HG03159 (cell line): Measurements from ENCODE around the gene DUSP1.

Experiments
- ATAC-seq: cut with Tn5 transposase; IDR thresholded peaks from one replicate; pipeline ENCODE4 v1.9.1; 2021; ENCODE audit warnings: mild to moderate bottlenecking, moderate library complexity; ENCODE audit not compliant: unreplicated experiment

DUSP1 gene

DNA sequence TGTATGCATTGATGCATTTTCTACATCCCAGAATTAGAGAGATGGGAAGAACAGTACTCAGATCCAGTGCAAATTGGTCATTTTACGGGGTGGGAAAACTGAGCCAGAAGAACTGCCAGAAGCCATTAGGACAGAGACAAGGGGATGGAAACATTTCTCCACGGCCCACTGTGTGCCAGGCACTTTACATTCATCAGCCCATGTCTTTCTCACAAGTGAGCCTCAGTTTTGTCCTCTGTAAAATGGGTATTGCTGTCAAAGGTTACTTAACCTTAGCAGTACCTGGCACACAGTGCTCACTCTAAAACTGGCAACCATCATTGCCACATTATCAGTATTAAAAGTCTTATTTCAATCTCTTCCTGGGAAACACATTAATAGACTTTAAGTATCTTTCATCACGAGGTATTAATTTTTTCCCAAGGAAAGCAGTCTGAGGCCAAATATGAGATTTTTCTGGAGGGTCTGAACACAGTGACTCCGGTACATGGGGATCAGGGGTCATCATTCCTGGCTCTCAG lies 5.2 kb downstream of the DUSP1 start:
- ATAC-seq, result no peak

DNA sequence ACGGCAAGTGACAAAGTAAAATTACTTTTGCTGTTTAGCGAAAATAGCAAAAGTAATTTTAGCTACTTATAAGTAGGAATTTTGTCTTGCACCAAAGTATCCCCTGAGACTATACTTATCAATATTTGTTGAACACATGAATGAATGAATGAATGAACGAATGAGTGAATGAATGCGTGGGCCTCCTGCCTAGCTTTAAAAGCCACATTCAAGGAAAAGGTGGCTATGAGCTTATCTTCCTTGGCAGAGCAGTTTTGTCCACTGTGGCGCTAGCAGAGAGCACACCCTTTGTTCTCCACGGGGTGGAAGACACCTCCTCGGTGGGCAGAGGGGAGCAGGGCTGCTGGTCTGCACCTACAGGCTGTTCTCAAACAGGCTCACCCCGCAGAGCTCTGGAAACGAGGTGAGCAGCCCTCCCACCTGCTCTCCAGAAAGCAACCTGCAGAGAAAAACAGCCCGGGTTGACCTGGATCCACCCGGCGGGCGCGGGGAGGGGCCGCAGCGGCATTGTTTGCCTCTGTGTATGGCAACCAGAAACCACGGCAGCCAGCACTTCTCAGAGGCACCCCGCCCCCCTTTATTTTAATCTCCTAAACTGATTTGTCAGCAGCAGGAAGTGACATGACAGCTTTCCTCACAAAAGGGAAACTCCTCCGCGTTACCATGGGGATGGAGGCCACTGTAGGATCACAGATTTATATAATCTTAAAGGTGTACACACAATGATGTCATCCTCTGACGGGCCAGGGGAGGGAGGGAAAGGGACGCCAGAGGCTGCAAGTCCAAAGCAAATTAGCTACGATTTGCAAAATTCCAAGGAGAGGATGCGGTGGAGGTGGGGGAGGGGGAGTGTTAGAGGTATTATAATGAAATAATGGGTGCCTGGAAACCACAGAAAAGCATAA lies 5.9 kb downstream of the DUSP1 start:
- ATAC-seq, result peak; percentile 88

DNA sequence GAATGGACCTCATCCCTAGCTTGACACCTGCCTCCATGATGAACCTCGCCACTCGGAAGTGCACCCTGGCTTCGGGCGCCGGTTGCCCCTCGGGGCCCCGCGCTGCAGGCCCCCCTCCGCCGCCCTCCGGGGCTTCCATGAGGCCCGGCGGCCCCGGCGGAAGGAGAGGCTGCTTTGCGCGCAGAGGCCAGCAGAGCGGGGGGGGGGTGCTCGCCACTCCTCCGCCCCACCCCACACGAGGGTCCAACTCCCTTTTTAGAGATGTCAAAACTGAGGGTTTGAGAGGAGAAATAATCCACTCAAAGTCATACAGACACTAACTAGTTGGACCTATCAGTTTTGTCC lies 7.9 kb downstream of the DUSP1 start:
- ATAC-seq, result no peak

DNA sequence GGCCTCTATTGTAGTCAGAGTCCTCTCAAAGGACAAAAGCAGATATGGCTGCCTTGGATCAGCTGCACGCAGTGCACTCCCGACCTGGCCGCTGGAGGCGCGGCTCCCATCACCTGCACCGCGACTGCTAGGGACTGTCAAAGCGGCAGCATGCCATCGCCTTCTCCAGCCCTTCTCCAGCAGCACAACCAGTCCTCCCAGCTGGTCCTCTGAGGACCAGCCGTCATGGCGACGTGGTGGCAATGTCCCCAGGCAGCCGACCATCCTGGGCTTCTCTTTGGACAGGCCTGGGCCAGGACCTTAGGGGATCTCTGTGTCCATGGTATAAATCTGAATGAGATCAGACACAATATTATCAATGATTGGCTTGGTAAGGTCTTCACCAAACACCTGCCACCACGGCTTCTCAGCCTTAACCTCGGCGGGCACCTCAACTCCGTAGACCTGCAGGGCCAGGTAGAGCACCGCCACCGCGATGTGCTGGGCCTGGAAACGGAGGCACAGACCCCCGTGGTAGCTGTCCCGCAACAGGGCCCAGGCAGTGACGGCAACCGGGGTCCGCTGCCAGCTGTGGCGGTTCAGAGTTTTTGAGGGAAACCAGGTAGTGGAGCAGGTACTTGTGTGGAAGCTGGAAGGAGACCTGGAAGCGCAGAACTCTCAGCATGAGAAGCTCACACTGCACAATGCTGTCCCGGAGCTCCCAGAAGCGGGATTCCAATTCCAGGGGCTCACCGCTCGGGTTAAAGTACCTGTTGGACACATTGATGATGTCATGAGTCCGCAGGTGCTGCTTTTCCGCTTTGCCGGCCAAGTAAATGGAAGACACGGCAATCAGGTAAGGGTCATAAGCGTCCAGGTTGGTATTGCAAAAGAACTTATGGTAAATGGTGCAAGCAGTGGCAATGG lies 8.5 kb downstream of the DUSP1 start:
- ATAC-seq, result no peak

DNA sequence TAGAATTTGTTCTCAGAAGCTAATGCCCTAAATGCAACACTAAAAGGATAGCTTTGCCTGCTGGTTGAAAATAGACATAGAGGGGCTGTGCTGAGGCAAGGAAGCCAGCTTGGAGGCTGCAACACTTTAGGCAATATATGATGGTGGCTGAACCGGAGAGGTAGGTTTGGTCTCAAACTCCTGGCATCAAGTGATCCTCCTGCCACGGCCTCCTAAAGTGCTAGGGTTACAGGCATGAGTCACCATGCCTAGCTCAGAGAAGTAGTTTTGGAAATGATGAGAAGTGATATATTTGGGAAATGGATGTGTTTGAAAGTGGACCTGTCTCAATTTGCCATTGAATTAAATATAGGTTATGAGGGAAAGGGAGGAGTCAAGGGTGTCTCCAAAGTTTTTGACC lies 10.0 kb downstream of the DUSP1 start:
- ATAC-seq, result no peak

DNA sequence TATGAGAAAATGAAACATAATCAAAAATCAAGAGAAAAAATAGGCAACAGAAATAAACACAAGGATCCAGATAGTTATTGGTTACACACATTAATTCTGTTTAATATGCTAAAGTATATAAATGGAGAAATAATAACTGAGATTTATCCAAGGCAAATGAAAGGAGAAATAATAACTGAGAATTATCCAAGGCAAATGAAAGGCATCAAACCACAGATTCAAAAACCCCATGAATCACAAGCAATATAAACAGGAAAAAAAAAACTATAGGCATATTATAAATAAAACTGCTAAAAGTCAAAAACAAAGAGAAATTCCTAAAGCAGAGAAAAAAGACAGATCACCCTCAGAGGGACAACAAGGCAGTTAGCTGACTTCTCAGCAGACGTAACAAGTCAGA lies 10.9 kb downstream of the DUSP1 start:
- no peak for ATAC-seq

DNA sequence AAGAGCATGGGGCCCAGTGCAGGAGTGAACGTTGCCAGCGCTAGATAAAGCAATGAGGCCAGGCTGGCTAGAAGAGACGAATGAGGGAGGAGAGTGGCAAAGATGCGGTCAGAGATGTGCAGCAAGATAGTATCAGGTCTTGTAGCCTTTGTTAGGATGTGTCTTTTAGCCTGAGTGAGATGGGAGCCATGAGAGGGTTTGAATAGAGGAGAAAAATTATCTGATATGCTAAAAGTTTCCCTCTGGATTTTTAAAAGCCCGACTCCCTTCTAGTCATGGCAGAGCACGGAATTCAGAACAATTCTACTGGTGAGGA lies 12.2 kb downstream of the DUSP1 start:
- no peak for ATAC-seq

DNA sequence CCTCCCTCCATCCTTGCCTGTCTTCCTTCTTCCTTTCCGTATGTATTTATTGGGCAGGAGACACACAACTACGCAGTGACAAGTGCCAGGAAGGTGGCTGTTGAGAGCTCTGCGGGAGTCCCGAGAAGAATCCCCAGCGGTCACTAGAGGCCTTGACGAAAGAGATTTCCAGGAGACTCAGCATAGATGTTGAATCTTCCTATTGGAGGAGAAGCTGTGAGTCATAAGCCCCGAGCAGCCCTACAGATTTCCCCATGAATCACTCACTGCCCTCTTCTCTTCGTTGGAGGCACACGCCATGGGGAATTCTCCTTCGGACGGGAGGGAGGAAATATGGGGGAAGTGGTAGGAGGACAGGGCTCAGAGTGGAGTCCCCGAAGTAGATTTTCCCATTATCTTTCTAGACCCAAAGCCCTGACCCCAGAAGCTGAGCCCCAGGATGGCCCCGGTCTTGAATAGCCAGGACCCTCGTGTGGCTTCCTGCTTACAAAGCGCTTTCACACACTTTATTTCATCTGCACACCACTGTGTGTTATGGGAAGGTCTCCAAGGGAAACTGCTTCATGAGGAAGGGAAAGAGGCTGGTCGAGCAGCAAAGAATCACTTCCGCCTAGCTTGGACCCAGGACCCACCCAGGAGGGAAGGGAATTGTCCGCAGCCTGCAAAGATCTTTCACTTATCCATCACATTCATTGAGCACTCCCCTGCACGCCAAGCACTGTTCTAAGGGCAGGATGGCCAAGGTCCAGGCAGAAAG lies 12.7 kb downstream of the DUSP1 start:
- no peak for ATAC-seq

DNA sequence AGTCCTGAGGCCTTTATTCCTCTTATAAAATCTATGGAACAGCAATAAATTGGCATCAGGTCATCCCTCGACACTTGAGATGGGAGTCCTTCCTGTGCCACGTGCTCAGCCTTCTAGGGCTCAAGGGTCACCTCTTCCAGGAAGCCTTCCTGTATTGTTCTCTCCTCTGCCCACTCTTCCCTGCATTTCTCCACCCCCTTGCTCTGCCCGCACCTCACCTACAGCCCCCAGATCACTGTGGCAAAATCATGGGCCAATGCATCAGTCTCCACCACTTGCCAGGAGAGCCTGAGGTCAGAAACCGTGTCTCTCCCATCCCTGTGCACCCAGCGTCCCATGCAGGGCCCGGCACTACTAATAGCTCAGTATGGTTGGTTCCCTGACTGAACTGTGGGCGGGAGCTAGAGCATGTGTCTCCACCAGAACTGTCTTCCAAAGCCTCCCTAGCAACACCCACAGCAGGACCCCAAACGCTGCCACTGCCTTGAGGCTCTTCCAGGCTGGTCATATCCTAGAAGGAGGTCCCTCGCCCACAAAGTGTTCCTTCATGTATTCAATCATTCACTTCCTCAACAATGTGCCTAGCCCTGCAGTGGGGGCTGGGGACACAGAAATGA lies 13.5 kb downstream of the DUSP1 start:
- ATAC-seq, result no peak

DNA sequence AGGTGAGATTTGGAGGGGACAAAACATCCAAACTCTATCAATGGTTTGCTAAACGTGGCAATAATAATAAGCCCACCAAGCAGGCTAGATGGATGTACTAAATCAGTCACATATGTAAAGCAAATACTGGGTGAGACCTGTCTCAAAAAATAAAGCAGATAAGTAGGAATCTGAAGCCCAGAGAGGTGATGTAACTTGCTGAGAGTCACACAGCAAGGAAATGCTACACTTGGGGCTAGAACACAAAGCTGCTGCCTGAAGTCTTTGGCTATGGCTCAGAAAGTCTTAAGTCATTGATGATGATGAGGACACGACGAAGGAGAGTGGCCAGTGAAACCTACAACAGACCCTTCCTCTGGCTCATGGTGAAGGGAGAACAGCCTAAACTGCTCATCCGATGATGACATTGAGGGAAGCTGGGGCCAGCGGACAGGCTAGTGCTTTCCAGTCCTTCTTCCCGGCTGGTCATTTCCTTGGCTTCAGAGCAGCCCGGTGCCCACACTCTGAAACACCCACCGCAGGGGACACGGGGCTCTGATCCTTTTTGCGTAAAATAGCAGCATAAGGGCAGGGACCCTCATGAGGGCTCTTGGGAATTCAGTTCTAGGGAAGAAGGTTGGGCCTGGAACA lies 14.1 kb downstream of the DUSP1 start:
- ATAC-seq, result no peak

DNA sequence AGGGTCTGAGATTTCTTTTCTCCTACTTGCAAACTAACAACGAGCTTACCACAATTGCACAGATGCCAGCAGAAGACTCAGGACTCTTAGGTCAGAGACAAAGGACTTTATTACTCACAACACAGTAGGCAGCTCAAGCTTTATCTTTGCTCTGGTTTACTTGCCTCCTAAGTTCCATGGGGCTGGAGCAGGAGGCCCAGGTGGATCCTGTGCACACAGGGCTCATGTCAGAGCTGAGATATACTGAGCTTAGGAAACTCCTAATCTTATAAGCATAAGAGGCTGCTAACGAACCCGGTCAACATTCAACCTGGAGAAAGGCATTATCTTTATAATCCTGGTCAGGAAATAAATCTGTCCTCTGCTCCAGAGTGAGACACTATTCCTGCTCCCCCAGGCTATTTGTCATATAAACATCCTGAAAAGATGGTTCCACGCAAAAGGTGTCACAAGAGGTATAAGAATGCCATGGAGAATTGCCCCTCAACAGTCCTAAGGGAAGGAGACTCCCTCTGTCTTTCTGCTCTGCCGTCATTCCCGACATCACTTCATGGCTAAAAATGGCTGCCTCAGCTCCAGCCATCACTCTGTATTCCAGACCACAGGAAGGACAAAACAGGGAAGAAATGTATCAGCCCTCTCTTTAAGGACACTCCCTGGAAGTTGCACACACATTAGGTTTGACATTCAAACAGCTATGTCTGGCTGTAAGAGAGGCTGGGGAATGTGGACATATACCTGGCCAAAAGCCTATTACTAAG lies 16.2 kb downstream of the DUSP1 start:
- ATAC-seq, result no peak

DNA sequence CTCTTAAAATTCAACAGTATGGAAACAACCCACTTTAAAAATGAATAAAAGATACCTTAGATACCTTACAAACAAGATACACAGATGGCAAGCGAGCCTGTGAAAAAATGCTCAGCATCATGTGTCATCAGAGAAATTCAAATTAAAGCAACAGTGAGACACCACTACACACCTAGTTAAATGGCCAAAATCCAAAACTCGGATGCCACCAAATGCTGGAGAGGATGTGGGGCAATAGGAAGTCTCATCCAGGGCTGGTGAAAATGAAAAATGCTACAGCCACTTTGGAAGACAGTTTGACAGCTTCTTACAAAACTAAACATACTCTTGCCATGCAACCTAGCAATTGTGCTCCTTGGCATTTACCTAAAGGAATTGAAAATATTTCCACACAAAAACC lies 17.9 kb downstream of the DUSP1 start:
- no peak for ATAC-seq

DNA sequence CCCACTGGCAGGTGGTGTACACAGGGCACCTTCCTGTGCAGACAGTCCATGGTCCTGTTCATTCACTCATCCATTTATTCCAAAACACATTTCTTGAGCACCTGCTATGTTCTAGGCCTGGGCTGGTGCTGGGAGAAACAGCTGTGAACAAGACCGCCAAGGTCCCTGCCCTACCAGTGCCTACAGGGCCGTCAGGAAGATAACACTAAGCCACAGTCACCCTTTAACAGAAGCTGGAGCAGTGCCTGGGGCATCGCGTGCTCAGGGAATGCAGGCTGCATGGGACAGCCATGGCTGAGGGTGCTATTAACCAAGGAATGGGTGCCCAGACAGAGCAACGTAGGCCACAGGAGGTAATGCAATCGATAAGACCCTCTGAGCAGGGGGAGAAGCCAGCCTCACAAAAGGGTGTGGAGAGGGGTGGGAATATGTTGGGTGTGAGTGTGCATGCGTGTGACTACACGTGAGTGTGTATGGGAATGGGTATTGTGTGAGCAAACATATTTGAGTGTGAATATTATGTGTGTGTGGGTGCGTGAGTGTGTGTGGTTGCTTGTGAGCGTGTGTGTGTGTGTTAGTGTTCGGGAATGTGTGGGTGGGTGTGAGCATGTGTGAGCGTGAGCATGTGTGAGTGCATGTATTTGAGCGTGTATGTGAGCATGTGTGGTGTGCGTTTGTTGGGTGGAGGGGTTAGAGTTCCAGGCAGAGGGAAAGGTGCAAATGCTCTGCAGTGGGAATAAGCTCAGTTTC lies 19.1 kb downstream of the DUSP1 start:
- ATAC-seq, result no peak

DNA sequence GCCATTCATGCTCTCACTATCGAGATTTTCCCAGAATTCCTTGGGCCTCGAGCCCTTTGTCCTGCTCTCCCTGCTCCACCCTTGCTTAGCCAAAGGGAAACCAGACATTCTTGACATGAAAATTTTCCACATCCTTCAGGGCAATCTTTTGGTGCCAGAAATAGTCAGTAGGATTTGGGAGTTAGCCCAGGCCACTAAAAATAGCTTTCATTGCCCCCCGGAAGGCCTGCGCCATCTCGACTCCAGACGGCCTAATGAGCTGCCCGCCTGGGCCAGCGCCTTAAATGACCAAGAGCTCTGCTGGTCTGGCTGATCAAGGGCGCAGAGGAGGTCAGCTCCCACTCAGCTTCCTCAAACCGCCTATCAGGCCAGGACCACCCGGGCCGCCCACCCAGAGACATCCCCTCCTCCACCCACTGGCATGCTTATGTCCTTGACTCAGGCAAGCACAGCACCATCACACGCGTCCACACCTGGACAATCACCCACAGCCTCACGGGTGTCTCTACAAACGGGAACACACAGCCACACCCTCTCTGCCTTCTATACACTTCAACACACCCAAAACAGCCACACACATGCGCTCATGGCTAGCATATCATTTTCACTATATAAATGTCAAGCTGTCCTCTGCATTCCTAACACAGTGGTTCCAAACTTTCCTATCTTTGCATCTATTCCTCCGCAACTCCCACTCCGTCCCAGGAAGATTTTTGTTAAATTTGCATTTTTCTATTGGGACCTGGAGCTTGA lies 20.9 kb downstream of the DUSP1 start:
- no peak for ATAC-seq

DNA sequence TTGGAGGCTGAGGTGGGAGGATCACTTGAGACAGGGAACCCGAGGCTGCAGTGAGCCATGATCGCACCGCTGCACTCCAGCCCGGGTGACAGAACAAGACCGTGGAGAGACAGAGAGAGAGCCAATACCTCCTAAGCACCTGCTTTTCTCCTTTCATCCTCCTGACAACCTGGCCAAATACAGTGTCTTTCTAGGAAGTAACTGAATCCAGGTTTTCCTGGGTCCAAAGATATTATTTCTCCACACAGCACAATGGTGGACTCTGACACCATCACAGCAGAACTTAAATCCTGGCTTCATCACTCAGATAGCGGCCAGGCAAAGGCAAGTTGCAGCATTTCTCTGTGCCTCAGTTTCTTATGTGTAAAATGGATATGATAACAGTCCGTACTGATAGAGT lies 21.9 kb downstream of the DUSP1 start:
- ATAC-seq, result no peak

DNA sequence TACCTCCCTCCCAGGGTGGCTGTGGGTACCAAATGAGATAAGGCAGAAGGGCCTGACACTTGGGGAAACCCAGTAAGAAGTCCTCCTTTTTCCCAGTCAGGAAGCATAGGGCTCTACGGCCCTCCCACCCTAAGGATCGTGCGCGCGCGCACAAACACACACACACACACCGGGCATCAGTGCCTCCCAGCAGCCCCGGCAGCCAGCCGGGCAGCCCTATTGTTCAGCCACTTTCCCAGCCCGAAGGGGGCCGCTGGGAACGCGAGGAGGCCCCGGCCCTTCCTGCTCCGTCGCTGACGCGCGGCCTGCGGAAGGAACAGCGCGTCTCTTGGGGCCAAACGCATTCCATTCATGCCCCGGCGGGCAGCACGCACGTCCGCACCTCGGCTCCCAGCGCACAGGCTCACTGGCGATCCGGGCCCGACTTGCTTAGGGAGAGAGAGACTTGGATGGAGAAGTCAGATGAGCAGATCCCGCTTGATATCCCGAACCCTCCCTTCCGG lies 22.6 kb downstream of the DUSP1 start:
- no peak for ATAC-seq

DNA sequence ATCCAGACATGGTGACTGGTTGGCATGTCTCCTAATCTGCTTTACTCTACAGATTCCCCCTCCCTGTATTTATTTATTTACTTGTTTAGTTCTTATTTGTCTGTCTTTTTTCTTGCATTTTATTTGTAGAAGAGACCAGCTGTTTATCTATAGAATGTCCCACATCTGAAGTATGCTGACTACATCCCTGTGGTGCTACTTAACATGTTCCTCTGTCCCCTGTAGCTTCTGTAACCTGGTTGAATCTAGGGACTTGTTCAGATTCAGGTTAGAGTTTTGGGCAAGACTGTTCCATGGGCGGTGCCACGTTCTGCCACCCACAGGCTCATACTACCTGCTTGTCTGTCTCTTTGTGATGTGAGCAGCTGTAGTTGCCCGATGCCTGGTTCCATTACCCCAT lies 23.5 kb downstream of the DUSP1 start:
- no peak for ATAC-seq

DNA sequence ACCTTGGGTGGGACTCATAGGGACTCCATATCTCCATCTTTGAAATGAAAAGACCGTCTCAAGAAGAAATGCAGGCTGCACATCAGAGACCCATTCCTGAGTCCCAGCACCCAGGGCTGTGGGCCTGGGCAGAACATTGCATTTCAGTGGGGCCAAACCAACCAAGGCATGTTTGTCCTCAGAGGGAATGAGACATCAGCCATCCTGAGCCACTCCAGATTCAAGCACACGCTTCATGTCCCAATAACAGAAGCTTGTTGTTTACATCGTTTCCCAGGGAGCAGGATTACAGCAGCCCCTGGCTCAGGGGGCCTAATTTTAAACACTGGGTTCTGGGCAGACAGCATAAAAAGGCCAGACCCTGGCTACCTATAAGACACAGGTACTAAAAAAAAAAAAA lies 24.3 kb downstream of the DUSP1 start:
- no peak for ATAC-seq
